Measurements from ENCODE around the gene ADAT1. TPM values are rescaled to one million over a fixed set of nuclear protein-coding genes. Genes with fewer than 3 reads are reported as not detected.
A peak's percentile ranks its signal among the peaks of the same experiment; 100 is the strongest.

ADAT1 gene
- total and polyA plus RNA-seq, 8 donors = 39.1 to 57.4 (median 51.7) TPM

DNA sequence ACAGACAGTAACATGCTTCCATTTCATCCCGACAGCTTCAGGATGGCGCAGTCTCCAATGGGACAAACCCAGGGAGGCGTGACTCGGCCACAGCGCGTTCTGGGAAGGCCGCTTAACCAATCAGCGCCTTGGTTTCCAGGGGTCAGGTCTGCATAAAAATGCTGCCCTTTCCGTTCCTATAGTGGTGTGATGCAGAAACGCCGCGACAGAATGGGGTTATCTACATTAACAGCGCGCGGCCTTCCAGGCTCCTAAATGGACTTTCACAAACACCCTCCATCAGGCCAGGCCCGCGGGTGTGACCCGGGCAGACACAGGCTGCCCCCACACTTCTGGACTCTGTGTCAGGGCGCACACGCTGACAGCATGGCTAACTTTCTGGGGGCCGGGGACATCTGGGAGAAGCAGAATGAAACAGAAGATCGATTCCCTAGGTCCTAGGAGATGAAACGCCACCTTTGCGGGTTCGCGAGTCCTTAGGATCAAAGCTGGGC is 67.8 kb downstream of the ADAT1 start:
- peak; percentile 82 to 92 (median 88) for DNase-seq
- peak overlapping the region; percentile 77 to 78 for H3K27ac ChIP-seq
- intact Hi-C loops (cut with DNase I) = no loop called here
- no peaks in the 10 kb centered on the region for H3K36me3 ChIP-seq
- H3K4me1 ChIP-seq = peaks cover 0 to 19% of the 10 kb centered on the region in 2 donors
- no peaks in the 10 kb centered on the region for H3K9me3 ChIP-seq
- H3K4me3 ChIP-seq = peak overlapping the region; percentile 86 to 92
- peak; percentile 90 for ATAC-seq
- TF ChIP-seq, protein P1, sequence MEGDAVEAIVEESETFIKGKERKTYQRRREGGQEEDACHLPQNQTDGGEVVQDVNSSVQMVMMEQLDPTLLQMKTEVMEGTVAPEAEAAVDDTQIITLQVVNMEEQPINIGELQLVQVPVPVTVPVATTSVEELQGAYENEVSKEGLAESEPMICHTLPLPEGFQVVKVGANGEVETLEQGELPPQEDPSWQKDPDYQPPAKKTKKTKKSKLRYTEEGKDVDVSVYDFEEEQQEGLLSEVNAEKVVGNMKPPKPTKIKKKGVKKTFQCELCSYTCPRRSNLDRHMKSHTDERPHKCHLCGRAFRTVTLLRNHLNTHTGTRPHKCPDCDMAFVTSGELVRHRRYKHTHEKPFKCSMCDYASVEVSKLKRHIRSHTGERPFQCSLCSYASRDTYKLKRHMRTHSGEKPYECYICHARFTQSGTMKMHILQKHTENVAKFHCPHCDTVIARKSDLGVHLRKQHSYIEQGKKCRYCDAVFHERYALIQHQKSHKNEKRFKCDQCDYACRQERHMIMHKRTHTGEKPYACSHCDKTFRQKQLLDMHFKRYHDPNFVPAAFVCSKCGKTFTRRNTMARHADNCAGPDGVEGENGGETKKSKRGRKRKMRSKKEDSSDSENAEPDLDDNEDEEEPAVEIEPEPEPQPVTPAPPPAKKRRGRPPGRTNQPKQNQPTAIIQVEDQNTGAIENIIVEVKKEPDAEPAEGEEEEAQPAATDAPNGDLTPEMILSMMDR (IDR thresholded peaks at IDR 0.05) = no peak
- H3K27me3 ChIP-seq = peaks cover 0 to 6% of the 10 kb centered on the region in 2 donors

- ATAC-seq = no peak
- H3K4me1 ChIP-seq = peaks cover 0 to 19% of the 10 kb centered on the region in 2 donors
- TF ChIP-seq, protein P1 (IDR thresholded peaks at IDR 0.05) = no peak
These were observed 70.1 kb downstream of the ADAT1 start for GRCh38 chr16:75552951-75553350.

DNA sequence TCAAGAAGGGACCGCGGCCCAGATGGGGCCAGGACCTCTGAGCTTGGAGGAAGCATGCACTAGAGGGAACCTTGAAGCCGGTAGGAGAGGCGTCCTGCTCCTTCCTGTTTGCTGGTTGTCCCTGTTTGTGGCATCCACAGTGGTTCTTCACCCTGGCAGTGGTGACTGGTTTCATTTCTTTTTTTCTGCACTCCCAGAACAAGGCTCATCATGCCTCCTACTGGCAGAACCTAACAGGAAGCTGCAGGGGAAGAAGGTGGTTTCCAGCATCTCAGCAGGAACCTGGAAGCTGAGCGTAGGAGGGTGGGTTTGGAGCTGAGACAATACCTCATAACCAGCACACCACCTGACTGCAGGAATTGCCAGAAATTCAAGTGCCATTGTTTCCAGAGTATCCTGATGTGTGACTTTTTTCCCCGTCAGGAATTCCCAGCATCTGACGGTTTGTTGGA is 72.8 kb downstream of the ADAT1 start:
- TF ChIP-seq, protein P1 (IDR thresholded peaks at IDR 0.05) = peak in 1 of 2 donors; percentile 59
- Histone ChIP-seq H3K4me3 (no peak overlapping the region), H3K27me3 (peaks cover 0 to 2% of the 10 kb centered on the region in 2 donors), H3K4me1 (peaks cover 0 to 4% of the 10 kb centered on the region in 2 donors), H3K36me3 (no peaks in the 10 kb centered on the region), H3K27ac (peak overlapping the region in 1 of 2 donors; percentile 9), H3K9me3 (no peaks in the 10 kb centered on the region)
- intact Hi-C loops (cut with DNase I) = no loop called here
- DNase-seq (peak in 1 of 4 donors; percentile 34), ATAC-seq (peak; percentile 65)

More at GRCh38 chr16:75552951-75553350, 70.1 kb downstream of the ADAT1 start:
- intact Hi-C loops (cut with DNase I) = no loop called here
- no peaks in the 10 kb centered on the region for H3K9me3 ChIP-seq
- H3K27me3 ChIP-seq = peaks cover 0 to 6% of the 10 kb centered on the region in 2 donors
- no peak overlapping the region for H3K27ac ChIP-seq
- DNase-seq = no peak
- no peaks in the 10 kb centered on the region for H3K36me3 ChIP-seq
- H3K4me3 ChIP-seq = no peak overlapping the region

Other genes with a start within 250 kb of the ADAT1 start
- gene CFDP1, start 189.8 kb downstream of the ADAT1 start, total RNA-seq = 10 to 100 TPM; 43.4 to 44.5 TPM
- 100 to 1,000 TPM; 127 to 151 (median 143) TPM for gene CFDP1, start 189.8 kb downstream of the ADAT1 start, polyA plus RNA-seq (ENCODE audit: insufficient read length in 6 of 6)
- gene TMEM170A, start 158.6 kb downstream of the ADAT1 start, total RNA-seq = 10 to 100 TPM; 20.2 to 30.9 TPM
- 10 to 100 TPM; 29.9 to 40.1 (median 36.0) TPM for gene TMEM170A, start 158.6 kb downstream of the ADAT1 start, polyA plus RNA-seq (ENCODE audit: insufficient read length in 6 of 6)
- 1 to 10 TPM; 3.3 to 3.9 TPM for gene CHST6, start 127.8 kb downstream of the ADAT1 start, total RNA-seq
- 1 to 10 TPM; 1.3 to 2.0 (median 1.5) TPM for gene CHST6, start 127.8 kb downstream of the ADAT1 start, polyA plus RNA-seq (ENCODE audit: insufficient read length in 6 of 6)
- gene CHST5, start 87.2 kb downstream of the ADAT1 start, total RNA-seq = 1 to 10 TPM in 1 of 2 donors, under 1 TPM in 1; 0.09 to 1.4 TPM
- gene CHST5, start 87.2 kb downstream of the ADAT1 start, polyA plus RNA-seq (ENCODE audit: insufficient read length in 6 of 6) = 1 to 10 TPM in 2 of 6 donors, under 1 TPM in 4; 0.48 to 1.6 (median 0.65) TPM
- 10 to 100 TPM in 1 of 2 donors, 1 to 10 TPM in 1; 8.2 to 16.0 TPM for gene TMEM231, start 67.0 kb downstream of the ADAT1 start, total RNA-seq
- 10 to 100 TPM; 18.3 to 25.8 (median 24.2) TPM for gene TMEM231, start 67.0 kb downstream of the ADAT1 start, polyA plus RNA-seq (ENCODE audit: insufficient read length in 6 of 6)
- 100 to 1,000 TPM in 1 of 2 donors, 10 to 100 TPM in 1; 94.1 to 107 TPM for gene GABARAPL2, start 56.9 kb downstream of the ADAT1 start, total RNA-seq
- 100 to 1,000 TPM; 126 to 145 (median 143) TPM for gene GABARAPL2, start 56.9 kb downstream of the ADAT1 start, polyA plus RNA-seq (ENCODE audit: insufficient read length in 6 of 6)
- 100 to 1,000 TPM in 1 of 2 donors, 10 to 100 TPM in 1; 80.0 to 106 TPM for gene KARS1, start 24.4 kb upstream of the ADAT1 start, total RNA-seq
- gene KARS1, start 24.4 kb upstream of the ADAT1 start, polyA plus RNA-seq (ENCODE audit: insufficient read length in 6 of 6) = 100 to 1,000 TPM; 117 to 128 (median 123) TPM
- gene TERF2IP, start 24.5 kb upstream of the ADAT1 start, total RNA-seq = 10 to 100 TPM; 46.7 to 55.8 TPM
- gene TERF2IP, start 24.5 kb upstream of the ADAT1 start, polyA plus RNA-seq (ENCODE audit: insufficient read length in 6 of 6) = 10 to 100 TPM; 75.0 to 88.7 (median 78.7) TPM
- gene CPHXL2, start 53.7 kb upstream of the ADAT1 start, total RNA-seq = not detected
- gene CPHXL2, start 53.7 kb upstream of the ADAT1 start, polyA plus RNA-seq (ENCODE audit: insufficient read length in 6 of 6) = under 1 TPM in 3 of 6 donors, not detected in 3; 0.17 to 0.52 (median 0.52) TPM
- gene DUXB, start 78.2 kb upstream of the ADAT1 start, total RNA-seq = not detected
- gene DUXB, start 78.2 kb upstream of the ADAT1 start, polyA plus RNA-seq (ENCODE audit: insufficient read length in 6 of 6) = under 1 TPM in 4 of 6 donors, not detected in 2; 0.15 to 0.42 (median 0.16) TPM
- not detected for gene CPHXL, start 103.2 kb upstream of the ADAT1 start, total RNA-seq
- under 1 TPM in 1 of 6 donors, not detected in 5; 0.17 TPM for gene CPHXL, start 103.2 kb upstream of the ADAT1 start, polyA plus RNA-seq (ENCODE audit: insufficient read length in 6 of 6)

Measured in left lung (tissue), 10 donors.